Activated B cell treated with CpG ODN at 0.5 μM for 24 hours (primary cell): ENCODE measurements around the gene KRT17. TPM values are rescaled to one million over a fixed set of nuclear protein-coding genes. Genes with fewer than 3 reads are reported as not detected.

ENCODE experiments used
- ATAC-seq: fragments of 200-7000 bp; cut with Tn5 transposase; one replicate; pipeline ENCODE4 v1.10.0; 2021; ENCODE audit warnings: low read depth, mild to moderate bottlenecking, moderate library complexity
- CTCF ChIA-PET: fragments of 350-600 bp; sonication (Branson Sonifier 250); formaldehyde crosslinking; loops from one replicate; lab custom pipeline; 2021; ENCODE audit warnings: antibody characterized with exemption; lab: Charles Lee
- POLR2A ChIA-PET: fragments of 350-600 bp; sonication (Branson Sonifier 250); formaldehyde crosslinking; loops from one replicate; lab custom pipeline; 2021; ENCODE audit warnings: antibody characterized with exemption; lab: Charles Lee
- DNase-seq: peaks from one replicate; pipeline ENCODE4 v3.0.0; 2022
- H3K27ac Mint-ChIP-seq: one replicate; pipeline ENCODE4 v1.8.0; 2020; ENCODE audit warnings: mixed read lengths
- H3K27me3 Mint-ChIP-seq: one replicate; pipeline ENCODE4 v1.8.0; 2021; ENCODE audit warnings: mixed read lengths
- H3K36me3 Mint-ChIP-seq: one replicate; pipeline ENCODE4 v1.8.0; 2021; ENCODE audit warnings: low read depth, mixed read lengths
- H3K4me1 Mint-ChIP-seq: one replicate; pipeline ENCODE4 v1.8.0; 2021; ENCODE audit warnings: mixed read lengths
- H3K4me3 Mint-ChIP-seq: one replicate; pipeline ENCODE4 v1.8.0; 2020; ENCODE audit warnings: mild to moderate bottlenecking, mixed read lengths
- H3K9me3 Mint-ChIP-seq: one replicate; pipeline ENCODE4 v1.8.0; 2020; ENCODE audit warnings: mixed read lengths
- intact Hi-C: fragments of 100-400 bp; cut with micrococcal nuclease; formaldehyde crosslinking; loops from one replicate; pipeline ENCODE4 v1.15.1; 2024
- total RNA-seq: library from RNA; stranded (reverse); gene quantifications from 2 replicates; pipeline ENCODE4 v1.2.3, GENCODE V29; 2022
- TF ChIP-seq, protein P1 (sequence below): fragments of 200-600 bp; IDR thresholded peaks from one replicate; pipeline ENCODE4 v1.8.0; 2022; ENCODE audit warnings: antibody characterized with exemption, mild to moderate bottlenecking

Gene KRT17
- total RNA-seq, 1 donor from 2014 or later = not detected

DNA sequence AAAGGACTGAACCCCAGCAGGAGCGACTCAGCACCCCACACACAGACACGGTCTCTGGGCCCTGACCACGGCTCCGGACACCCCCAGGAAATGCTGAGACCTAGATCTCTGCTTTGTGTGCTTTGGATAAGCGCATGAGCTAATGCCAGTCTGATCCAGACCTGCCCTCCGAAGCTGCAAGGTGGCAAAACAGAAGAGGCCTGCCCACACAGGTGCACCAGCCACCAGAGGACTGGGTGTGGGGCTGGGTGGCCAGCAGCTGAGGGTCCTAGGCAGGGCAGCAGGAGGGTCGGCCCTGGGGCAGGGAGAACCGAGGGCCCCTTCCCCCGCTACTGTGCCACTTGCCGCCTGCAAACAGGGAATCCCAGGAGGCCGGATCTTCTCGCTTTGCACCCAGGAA lies 33.6 kb upstream of the KRT17 start:
- CTCF ChIA-PET = interaction anchor here (0.9 kb wide), 1 partner anchor 9 kb away, joined by 3 read pairs; no protein-coding TSS in a partner anchor
- ATAC-seq = no peak
- H3K4me3 Mint-ChIP-seq = no peak overlapping the region
- no peaks in the 10 kb centered on the region for H3K9me3 Mint-ChIP-seq
- H3K4me1 Mint-ChIP-seq = no peaks in the 10 kb centered on the region
- no peaks in the 10 kb centered on the region for H3K36me3 Mint-ChIP-seq
- POLR2A ChIA-PET = no interaction called here
- TF ChIP-seq, protein P1, sequence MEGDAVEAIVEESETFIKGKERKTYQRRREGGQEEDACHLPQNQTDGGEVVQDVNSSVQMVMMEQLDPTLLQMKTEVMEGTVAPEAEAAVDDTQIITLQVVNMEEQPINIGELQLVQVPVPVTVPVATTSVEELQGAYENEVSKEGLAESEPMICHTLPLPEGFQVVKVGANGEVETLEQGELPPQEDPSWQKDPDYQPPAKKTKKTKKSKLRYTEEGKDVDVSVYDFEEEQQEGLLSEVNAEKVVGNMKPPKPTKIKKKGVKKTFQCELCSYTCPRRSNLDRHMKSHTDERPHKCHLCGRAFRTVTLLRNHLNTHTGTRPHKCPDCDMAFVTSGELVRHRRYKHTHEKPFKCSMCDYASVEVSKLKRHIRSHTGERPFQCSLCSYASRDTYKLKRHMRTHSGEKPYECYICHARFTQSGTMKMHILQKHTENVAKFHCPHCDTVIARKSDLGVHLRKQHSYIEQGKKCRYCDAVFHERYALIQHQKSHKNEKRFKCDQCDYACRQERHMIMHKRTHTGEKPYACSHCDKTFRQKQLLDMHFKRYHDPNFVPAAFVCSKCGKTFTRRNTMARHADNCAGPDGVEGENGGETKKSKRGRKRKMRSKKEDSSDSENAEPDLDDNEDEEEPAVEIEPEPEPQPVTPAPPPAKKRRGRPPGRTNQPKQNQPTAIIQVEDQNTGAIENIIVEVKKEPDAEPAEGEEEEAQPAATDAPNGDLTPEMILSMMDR = no peak
- intact Hi-C loops = no loop called here
- no peak for DNase-seq
- H3K27me3 Mint-ChIP-seq = peaks cover 3% of the 10 kb centered on the region
- H3K27ac Mint-ChIP-seq = no peak overlapping the region

DNA sequence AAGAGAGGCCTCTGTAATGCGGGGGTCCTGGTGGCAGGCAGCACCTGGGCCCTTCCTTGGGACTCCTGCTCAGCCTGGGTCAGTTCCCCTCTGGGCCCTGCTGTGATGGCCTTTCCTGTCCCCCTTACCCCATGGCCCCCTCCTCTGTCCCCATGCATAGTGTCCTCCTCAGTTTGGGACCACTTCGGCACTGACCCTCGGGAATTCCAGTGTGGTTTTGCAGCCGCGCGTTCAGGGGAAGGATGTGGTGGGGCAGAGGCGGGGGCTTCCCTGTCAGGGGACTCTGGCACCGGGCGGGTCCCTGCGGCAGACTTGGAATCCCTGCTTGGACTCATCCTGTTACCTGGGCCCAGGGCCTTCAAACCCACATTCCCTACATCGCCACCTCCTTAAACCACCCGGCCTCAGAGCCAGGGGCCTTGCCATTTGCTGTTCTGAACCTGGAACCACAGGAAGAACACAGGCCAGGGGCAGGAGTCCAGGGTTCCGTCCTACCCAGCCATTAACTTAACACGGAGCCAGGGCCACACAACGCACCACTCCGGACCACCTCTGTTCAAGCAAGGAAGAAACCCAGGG lies 32.9 kb upstream of the KRT17 start:
- H3K27me3 Mint-ChIP-seq = peaks cover 3% of the 10 kb centered on the region
- H3K4me1 Mint-ChIP-seq = no peaks in the 10 kb centered on the region
- TF ChIP-seq, protein P1 = no peak
- no peaks in the 10 kb centered on the region for H3K9me3 Mint-ChIP-seq
- DNase-seq (no peak), ATAC-seq (no peak)
- ChIA-PET POLR2A (interaction anchor here (0.6 kb wide), 1 partner anchor 9 kb away, joined by 8 read pairs; no protein-coding TSS in a partner anchor), CTCF (no interaction called here)
- H3K4me3 Mint-ChIP-seq = no peak overlapping the region
- intact Hi-C loops = no loop called here
- no peak overlapping the region for H3K27ac Mint-ChIP-seq
- no peaks in the 10 kb centered on the region for H3K36me3 Mint-ChIP-seq

DNA sequence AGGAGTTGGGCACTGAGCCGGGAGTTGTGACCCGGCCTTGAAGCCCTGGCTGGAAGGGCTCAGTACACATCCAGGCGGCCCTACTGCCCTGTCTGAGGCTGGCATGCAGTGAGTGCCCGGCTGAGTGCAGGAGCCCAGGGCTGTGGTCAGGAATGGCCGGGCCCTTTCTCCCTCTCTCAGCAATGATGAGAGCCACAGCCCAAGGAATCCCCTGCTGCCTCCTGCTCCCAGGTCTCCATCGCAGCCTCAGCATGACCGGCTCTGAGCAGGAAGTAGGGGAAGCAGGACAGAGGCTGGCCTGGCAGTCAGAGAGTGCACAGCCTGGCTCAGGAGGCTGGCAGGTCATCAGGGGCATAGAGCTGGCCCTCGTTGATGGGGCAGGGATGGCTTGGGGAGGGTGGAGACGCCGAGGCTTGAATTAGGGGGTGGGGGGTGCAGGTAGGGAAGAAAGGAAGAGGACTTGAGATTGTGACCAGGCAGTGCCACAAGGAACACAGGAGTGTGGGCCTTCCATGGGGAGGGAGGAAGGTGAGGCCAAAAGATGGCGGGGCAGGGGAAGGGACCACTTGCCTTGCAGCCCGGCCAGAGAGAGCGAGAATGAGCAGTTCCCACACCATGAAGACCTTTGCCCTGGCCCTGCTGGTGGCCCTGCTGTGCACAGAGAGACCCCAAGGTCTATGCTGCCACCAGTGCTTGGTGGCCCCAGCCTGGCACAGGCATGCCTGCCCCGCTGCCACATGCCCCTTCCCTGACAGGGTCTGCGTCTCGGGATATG lies 32.1 kb upstream of the KRT17 start:
- TF ChIP-seq, protein P1 = no peak
- DNase-seq = no peak

DNA sequence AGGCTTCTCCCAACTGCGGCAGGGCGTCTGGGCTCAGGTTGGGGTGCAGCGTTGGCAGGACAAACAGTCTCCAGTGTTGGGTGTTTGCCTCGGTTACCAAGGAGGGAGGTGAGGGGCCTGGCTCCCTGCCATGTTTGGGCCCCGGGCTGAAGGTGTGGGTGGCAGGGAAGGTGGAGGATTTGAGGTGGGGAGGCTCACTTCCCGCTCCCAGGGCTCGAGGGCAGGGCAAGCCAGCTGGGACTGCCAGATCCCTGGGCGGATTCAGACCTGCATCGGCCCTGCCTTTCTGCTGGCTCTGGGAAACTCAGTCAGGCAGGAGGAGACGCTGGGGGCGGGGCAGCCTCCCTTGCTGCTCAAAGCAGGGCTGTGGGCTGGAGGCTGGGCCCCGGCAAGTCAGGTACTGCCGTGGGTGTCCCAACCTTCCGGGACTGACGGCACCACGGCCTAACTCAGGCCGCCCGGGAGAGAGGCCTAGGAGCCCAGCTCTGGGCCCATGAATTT lies 31.3 kb upstream of the KRT17 start:
- no peaks in the 10 kb centered on the region for H3K9me3 Mint-ChIP-seq
- H3K27ac Mint-ChIP-seq = no peak overlapping the region
- intact Hi-C loops = no loop called here
- TF ChIP-seq, protein P1 = no peak
- no peaks in the 10 kb centered on the region for H3K36me3 Mint-ChIP-seq
- CTCF ChIA-PET = no interaction called here
- H3K27me3 Mint-ChIP-seq = peaks cover 3% of the 10 kb centered on the region
- ATAC-seq (no peak), DNase-seq (no peak)
- no peaks in the 10 kb centered on the region for H3K4me1 Mint-ChIP-seq
- no peak overlapping the region for H3K4me3 Mint-ChIP-seq
- POLR2A ChIA-PET = no interaction called here

More for the DNA sequence above, 32.1 kb upstream of the KRT17 start:
- Mint-ChIP-seq H3K36me3 (no peaks in the 10 kb centered on the region), H3K4me1 (no peaks in the 10 kb centered on the region), H3K27ac (no peak overlapping the region), H3K9me3 (no peaks in the 10 kb centered on the region), H3K4me3 (no peak overlapping the region), H3K27me3 (peaks cover 3% of the 10 kb centered on the region)
- ChIA-PET CTCF (no interaction called here), POLR2A (interaction anchor here (0.6 kb wide), 1 partner anchor 8 kb away, joined by 8 read pairs; no protein-coding TSS in a partner anchor)
- no peak for ATAC-seq
- intact Hi-C loops = no loop called here
